Measurements from ENCODE around the gene ELP2. TPM values are rescaled to one million over a fixed set of nuclear protein-coding genes. Genes with fewer than 3 reads are reported as not detected.

ELP2 gene
- total RNA-seq, 6 donors from 2014 or later: 33.1 to 91.5 (median 58.3) TPM

DNA sequence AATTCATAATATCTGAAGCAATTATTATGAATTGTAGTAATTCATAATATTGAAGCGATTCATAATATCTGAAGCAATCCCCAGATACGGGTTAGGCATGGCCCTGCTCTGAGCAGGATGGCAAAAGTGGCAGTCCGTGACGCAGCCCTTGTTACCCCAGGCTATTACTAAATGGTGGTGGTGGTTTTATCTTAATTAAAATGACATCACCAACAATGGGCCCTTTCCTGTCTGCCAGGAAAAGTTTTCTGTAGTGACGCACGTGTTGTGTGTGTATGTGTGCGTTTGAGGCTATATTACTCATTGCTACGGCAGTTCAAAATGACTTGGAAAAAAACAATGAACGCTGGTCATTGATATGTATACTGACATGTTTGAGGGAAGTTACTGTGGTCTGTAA is 47.0 kb downstream of the ELP2 start:
- DNase-seq (no peak), ATAC-seq (ENCODE audit: low FRiP score in 2 of 2) (no peak)
- TF ChIP-seq POLR2AphosphoS5 (IDR thresholded peaks at IDR 0.05): no peak
- TF ChIP-seq, protein P1, sequence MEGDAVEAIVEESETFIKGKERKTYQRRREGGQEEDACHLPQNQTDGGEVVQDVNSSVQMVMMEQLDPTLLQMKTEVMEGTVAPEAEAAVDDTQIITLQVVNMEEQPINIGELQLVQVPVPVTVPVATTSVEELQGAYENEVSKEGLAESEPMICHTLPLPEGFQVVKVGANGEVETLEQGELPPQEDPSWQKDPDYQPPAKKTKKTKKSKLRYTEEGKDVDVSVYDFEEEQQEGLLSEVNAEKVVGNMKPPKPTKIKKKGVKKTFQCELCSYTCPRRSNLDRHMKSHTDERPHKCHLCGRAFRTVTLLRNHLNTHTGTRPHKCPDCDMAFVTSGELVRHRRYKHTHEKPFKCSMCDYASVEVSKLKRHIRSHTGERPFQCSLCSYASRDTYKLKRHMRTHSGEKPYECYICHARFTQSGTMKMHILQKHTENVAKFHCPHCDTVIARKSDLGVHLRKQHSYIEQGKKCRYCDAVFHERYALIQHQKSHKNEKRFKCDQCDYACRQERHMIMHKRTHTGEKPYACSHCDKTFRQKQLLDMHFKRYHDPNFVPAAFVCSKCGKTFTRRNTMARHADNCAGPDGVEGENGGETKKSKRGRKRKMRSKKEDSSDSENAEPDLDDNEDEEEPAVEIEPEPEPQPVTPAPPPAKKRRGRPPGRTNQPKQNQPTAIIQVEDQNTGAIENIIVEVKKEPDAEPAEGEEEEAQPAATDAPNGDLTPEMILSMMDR (IDR thresholded peaks at IDR 0.05): no peak
- no peak for TF ChIP-seq EP300 (IDR thresholded peaks at IDR 0.05)
- TF ChIP-seq POLR2A (IDR thresholded peaks at IDR 0.05): no peak
- Histone ChIP-seq H3K27ac (no peak overlapping the region), H3K9me3 (no peaks in the 10 kb centered on the region), H3K4me3 (no peak overlapping the region), H3K36me3 (peaks cover 8 to 58% (median 33%) of the 10 kb centered on the region in 4 donors), H3K4me1 (peaks cover 3 to 13% (median 8%) of the 10 kb centered on the region in 4 donors), H3K27me3 (no peaks in the 10 kb centered on the region)
- WGBS, 2 donors: 86 to 91% methylated on average over 9 of the region's 9 CpGs

DNA sequence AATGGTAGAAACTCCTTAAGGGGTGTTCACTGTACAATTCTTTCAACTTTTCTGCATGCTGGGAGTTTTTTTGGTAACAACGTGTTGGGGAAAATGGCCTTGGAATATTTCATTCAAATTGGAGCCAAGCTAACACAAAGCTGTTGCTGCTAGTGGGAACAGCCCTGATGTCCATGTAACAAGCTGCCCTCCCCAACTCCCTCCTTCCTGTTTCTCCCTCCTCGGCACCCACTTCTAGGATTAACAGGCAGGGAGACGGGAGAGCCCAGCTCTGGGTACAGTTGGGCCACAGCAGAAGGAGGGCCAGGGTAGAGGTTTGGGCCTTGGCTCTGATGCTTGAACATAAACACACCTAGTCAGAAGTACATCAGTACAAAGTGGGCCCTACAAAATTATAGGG is 48.2 kb downstream of the ELP2 start:
- DNase-seq (no peak), ATAC-seq (ENCODE audit: low FRiP score in 2 of 2) (no peak)
- no peak overlapping the region for H3K4me3 ChIP-seq
- 75 to 80% methylated on average over 3 of the region's 3 CpGs for WGBS, 2 donors
- H3K27ac ChIP-seq: no peak overlapping the region
- no peaks in the 10 kb centered on the region for H3K27me3 ChIP-seq
- peaks cover 3 to 13% (median 8%) of the 10 kb centered on the region in 4 donors for H3K4me1 ChIP-seq
- TF ChIP-seq POLR2A (IDR thresholded peaks at IDR 0.05): no peak
- no peaks in the 10 kb centered on the region for H3K9me3 ChIP-seq
- peaks cover 7 to 45% (median 26%) of the 10 kb centered on the region in 4 donors for H3K36me3 ChIP-seq

DNA sequence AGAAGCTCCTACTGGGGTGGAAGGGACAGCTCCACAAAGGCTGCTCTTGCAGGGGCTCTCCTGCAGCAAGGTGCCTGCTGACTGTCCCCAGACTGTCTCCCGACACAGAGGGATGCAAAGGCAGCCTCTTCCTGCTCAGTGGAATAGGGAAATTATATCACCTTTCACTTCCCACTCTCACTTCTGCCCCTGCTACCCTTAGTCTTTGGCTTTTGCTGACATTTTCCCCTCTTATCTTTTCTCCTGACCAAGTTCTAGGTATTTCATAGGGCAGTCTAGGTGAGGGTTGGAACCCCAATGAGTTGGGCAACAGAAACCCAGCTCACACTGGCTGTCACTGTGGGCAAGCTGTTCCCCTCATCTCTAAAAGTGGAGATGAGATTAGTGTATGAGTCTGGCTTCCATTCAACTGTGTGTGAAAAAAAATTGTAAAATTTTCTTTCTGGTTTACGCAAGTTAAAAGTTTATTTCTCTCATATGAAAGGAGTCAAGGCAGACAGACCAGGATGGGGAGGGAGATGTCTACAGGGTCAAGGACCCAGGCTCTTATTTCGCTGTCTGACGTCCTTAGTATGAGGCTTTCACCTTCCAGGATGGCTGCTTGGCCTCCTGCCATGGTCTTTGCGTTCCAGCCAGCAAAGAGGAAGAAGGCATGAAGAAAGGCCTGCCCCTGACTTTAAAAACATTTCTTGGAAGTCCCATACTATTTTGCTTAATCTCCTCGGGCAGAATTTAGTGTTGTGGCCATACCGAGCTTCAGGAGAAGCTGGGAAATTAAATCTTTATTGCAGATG is 50.1 kb downstream of the ELP2 start:
- Histone ChIP-seq H3K4me1 (peaks cover 3 to 13% (median 8%) of the 10 kb centered on the region in 4 donors), H3K27ac (peak overlapping the region in 2 of 4 donors; percentile 5 to 26), H3K36me3 (peaks cover 3 to 27% (median 17%) of the 10 kb centered on the region in 4 donors), H3K4me3 (no peak overlapping the region), H3K27me3 (no peaks in the 10 kb centered on the region), H3K9me3 (no peaks in the 10 kb centered on the region)
- TF ChIP-seq, protein P1 (IDR thresholded peaks at IDR 0.05): no peak
- no peak for TF ChIP-seq EP300 (IDR thresholded peaks at IDR 0.05)
- TF ChIP-seq POLR2AphosphoS5 (IDR thresholded peaks at IDR 0.05): no peak
- TF ChIP-seq POLR2A (IDR thresholded peaks at IDR 0.05): no peak
- 16 to 21% methylated on average over 7 of the region's 7 CpGs for WGBS, 2 donors
- peak; percentile 26 to 69 for ATAC-seq (ENCODE audit: low FRiP score in 2 of 2)
- peak in 1 of 2 donors; percentile 72 for DNase-seq

DNA sequence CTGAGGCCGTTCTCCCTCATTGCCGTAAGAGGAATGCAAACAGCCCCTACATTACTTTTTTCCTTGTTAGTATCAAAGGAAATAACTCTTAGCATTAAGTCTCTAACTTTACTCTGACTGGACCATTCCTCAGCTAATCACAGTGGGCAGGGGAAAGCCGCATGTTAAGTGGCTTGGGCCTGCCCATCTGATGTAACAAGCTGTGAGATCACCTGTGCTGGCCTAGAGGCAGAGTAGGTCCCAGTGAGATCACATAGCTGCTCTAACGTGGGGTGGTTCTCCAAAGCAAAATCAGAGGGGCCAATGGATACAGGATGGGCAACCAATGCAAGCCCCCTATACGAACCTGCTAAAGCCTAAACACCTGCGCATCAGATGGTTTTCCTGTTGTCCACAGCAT is 51.7 kb downstream of the ELP2 start:
- Histone ChIP-seq H3K36me3 (peaks cover 0 to 10% (median 3%) of the 10 kb centered on the region in 4 donors), H3K4me3 (no peak overlapping the region), H3K4me1 (peaks cover 6 to 18% (median 11%) of the 10 kb centered on the region in 4 donors), H3K27ac (no peak overlapping the region), H3K9me3 (no peaks in the 10 kb centered on the region), H3K27me3 (no peaks in the 10 kb centered on the region)
- no peak for DNase-seq
- TF ChIP-seq POLR2AphosphoS5 (IDR thresholded peaks at IDR 0.05): no peak
- TF ChIP-seq, protein P1 (IDR thresholded peaks at IDR 0.05): no peak
- no peak for TF ChIP-seq EP300 (IDR thresholded peaks at IDR 0.05)
- no peak for TF ChIP-seq POLR2A (IDR thresholded peaks at IDR 0.05)
- 83 to 89% methylated on average over 5 to 6 of the region's 6 CpGs for WGBS, 2 donors
- no peak for ATAC-seq (ENCODE audit: low FRiP score in 2 of 2)

DNA sequence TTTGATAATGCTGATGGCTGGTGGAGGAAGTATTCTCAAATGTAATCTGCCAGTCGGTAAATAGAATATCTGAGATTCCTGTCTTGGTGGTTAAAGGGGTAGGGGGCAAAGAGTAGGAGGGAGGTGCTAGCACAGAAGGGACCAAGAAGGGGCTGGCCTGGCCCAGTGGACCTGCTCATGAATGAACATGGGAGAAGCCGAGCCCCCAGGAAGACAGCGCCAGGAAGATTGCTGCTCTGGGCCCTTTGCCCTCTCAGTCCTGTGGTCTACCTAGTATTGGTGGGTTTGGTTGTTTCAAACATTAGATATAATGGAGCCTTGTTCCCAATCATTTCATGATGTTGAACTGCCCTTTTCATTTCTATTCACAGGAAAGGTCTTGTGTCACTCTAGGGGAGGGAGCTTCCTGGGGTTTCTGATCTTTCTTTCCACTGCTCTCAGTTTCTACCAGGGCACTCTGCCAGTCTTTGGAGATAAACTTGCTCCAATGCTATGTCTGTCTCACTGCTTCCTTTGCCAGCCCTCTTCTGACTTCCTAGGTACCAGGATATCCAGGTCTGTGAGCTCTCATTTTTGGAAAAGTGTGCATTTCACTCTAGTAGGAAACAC is 52.3 kb downstream of the ELP2 start:
- no peaks in the 10 kb centered on the region for H3K9me3 ChIP-seq
- H3K4me3 ChIP-seq: no peak overlapping the region
- peaks cover 0 to 5% (median 0%) of the 10 kb centered on the region in 4 donors for H3K36me3 ChIP-seq
- peaks cover 7 to 21% (median 15%) of the 10 kb centered on the region in 4 donors for H3K4me1 ChIP-seq
- no peak overlapping the region for H3K27ac ChIP-seq
- TF ChIP-seq POLR2A (IDR thresholded peaks at IDR 0.05) (no peak), EP300 (IDR thresholded peaks at IDR 0.05) (no peak), POLR2AphosphoS5 (IDR thresholded peaks at IDR 0.05) (no peak)
- TF ChIP-seq, protein P1 (IDR thresholded peaks at IDR 0.05): no peak
- WGBS, 2 donors: 73 to 93% methylated on average over 3 of the region's 3 CpGs
- ATAC-seq (ENCODE audit: low FRiP score in 2 of 2): no peak
- DNase-seq: no peak
- H3K27me3 ChIP-seq: no peaks in the 10 kb centered on the region
